ENCODE results near the gene DNAH17. TPM values are rescaled to one million over a fixed set of nuclear protein-coding genes. Genes with fewer than 3 reads are reported as not detected.

DNAH17 gene
- total and polyA plus RNA-seq, 2 donors (not counting 3 experiments of a cell fraction or from before 2014, with no cell fraction given), result not detected

- dilution Hi-C loops (cut with MboI; ENCODE audit: extremely low pct_ligation_motif_present, low sequenced_read_pairs), result no loop called here
- no peaks in the 10 kb centered on the region for H3K79me2 ChIP-seq (ENCODE audit: control insufficient read depth, insufficient read depth, low read length)
- no peak for DNase-seq (ENCODE audit: low read depth, low spot score)
- ChIA-PET CTCF (no interaction called here), POLR2A (no interaction called here)
- H3K27ac ChIP-seq (ENCODE audit: insufficient read depth, low read depth, low read length), result no peak overlapping the region
- no peak for TF ChIP-seq JUN (IDR thresholded peaks at IDR 0.05; ENCODE audit: borderline replicate concordance, insufficient read depth, insufficient read length, low read depth)
- no peak for TF ChIP-seq MAX (IDR thresholded peaks at IDR 0.05; ENCODE audit: insufficient read depth, insufficient read length)
- TF ChIP-seq FOS (IDR thresholded peaks at IDR 0.05; ENCODE audit: borderline replicate concordance, insufficient read depth, low read length), result no peak
- TF ChIP-seq MYC (IDR thresholded peaks at IDR 0.05; ENCODE audit: low read depth, low read length), result no peak
- no peak for TF ChIP-seq CTCF (IDR thresholded peaks at IDR 0.05; ENCODE audit: extremely low read depth in 1 of 2, insufficient read depth in 1 of 2, low read depth in 1 of 2, low read length in 2 of 2)
- no peak for TF ChIP-seq POLR2AphosphoS5 (IDR thresholded peaks at IDR 0.05; ENCODE audit: insufficient read depth, low read depth, low read length)
- no peak for TF ChIP-seq POLR2A (IDR thresholded peaks at IDR 0.05; ENCODE audit: low read depth, low read length)
- TF ChIP-seq GATA2 (IDR thresholded peaks at IDR 0.05; ENCODE audit: insufficient read depth, insufficient read length, low read depth, low read length), result no peak
- no peak for TF ChIP-seq EZH2 (IDR thresholded peaks at IDR 0.05; ENCODE audit: borderline replicate concordance, low read depth, low read length, severe bottlenecking)
- no TSS peak for BruUV-seq (replicated peaks)
- H3K9me1 ChIP-seq (replicated peaks; ENCODE audit: control insufficient read depth, extremely low read depth, insufficient read depth, low read length), result no peaks in the 10 kb centered on the region
- no peak overlapping the region for H3K4me3 ChIP-seq (replicated peaks in 1 of 3; ENCODE audit: insufficient read depth in 1 of 3, low read depth in 1 of 3, low read length in 3 of 3)
- H3K4me2 ChIP-seq (ENCODE audit: insufficient read depth, low read length), result no peak overlapping the region
- H2AFZ ChIP-seq (ENCODE audit: low read depth, low read length), result no peak overlapping the region
- H3K4me1 ChIP-seq (ENCODE audit: control insufficient read depth, extremely low read depth, insufficient read depth, low read length), result no peaks in the 10 kb centered on the region
- H4K20me1 ChIP-seq (replicated peaks; ENCODE audit: control insufficient read depth, extremely low read depth, insufficient read depth, low read length), result no peaks in the 10 kb centered on the region
- no peaks in the 10 kb centered on the region for H3K9me3 ChIP-seq (replicated peaks; ENCODE audit: control insufficient read depth, insufficient read depth, low read length)
- no peaks in the 10 kb centered on the region for H3K36me3 ChIP-seq (ENCODE audit: control insufficient read depth in 2 of 2, extremely low read depth in 1 of 2, insufficient read depth in 2 of 2, low read length in 2 of 2)
- intact Hi-C loops (cut with micrococcal nuclease), result no loop called here
- H3K27me3 ChIP-seq (ENCODE audit: control insufficient read depth in 2 of 2, insufficient read depth in 2 of 2, low read length in 2 of 2), result peaks cover 0 to 1% of the 10 kb centered on the region in 2 experiments
- H3K9ac ChIP-seq (replicated peaks; ENCODE audit: extremely low read depth, insufficient read depth, low read length), result no peak overlapping the region
- FAIRE-seq, result no peak
Observed at GRCh38 chr17:78507526-78507925, 69.7 kb downstream of the DNAH17 start.

All from endothelial cell of umbilical vein (primary cell).